ENCODE measurements around the gene TDRD9.

The TDRD9 gene

DNA sequence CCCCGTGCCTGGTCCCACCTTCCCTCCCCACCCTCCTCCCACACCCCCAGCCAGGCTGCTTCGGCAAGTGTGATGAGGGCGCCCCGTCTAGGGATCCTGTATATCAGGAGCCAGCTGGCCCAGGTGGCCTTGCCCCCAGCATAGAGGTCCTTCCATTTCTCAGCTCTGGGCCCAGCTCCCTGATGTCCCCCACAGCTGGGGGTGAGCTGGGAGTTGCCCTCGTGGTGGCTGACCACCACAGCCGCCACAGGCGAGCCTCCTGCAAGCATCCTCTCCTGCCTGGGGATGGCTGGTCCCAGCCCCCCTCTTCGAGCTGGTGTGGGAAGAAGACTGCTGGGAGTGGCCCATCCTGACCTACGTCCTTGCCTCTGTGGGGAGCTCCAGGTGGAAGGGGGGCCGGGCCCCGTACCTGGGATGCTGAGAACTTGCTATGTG is 164.7 kb downstream of the TDRD9 start:
- no peak for DNase-seq (ENCODE audit: low read depth)

DNA sequence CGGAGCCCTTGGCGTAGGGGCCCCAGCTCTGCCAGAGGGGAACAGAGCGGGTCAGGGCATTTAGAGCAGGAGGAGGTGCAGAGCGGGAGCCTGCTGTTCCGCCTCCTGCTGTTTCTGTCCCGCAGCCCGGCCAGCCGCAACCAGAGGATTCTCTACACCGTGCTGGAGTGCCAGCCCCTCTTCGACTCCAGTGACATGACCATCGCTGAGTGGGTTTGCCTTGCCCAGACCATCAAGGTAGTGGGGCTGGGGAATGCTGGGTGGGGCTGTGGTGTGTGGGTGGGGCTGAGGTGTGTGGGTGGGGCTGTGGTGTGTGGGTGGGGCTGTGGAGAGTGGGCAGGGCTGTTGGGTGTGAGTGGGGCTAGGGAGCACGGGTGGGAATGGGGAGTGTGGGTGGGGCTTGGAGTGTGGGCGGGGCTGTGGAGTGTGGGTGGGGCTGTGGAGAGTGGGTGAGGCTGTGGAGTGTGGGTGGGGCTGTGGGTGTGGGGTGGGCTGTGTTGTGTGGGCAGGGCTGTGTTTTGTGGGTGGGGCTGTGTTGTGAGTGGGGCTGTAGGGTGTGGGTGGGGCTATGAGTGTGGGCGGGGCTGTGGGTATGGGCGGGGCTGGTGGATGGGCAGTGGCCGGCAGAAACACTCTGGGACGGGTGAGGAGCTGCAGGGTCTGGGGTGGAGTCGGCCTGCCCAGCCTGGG is 165.3 kb downstream of the TDRD9 start:
- DNase-seq (ENCODE audit: low read depth), result no peak

DNA sequence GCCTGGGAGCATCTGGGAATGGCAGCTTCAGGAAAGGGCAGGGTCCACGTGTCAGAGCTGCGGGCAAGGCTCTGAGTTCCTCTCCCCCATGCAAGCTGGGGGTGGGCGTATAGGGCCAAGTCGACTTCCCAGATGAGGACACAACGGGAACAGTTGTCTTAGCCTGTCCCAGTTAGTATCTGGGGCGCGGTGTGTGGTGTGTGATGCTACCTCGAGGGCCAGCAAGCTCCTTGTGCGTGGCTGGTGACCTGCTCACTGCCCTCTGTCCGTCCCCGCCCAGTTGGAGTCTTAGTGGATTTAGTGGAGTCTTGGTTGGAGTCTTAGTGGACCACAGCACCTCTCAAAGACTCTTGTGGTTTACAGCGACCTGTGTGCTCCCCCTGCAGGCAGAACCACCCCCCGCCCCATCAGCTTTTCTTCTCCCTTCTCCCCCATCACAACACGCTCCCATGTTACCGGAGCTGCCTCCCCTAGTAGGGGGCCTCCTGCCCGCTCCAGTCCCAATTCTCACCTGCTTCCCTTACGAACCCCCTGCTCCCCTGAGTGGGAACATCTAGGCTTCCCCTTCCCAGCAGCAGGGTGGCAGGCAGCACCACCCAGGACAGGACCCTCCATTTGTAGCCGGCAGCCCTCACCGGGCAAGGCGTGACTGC is 165.9 kb downstream of the TDRD9 start:
- no peak for DNase-seq (ENCODE audit: low read depth)

DNA sequence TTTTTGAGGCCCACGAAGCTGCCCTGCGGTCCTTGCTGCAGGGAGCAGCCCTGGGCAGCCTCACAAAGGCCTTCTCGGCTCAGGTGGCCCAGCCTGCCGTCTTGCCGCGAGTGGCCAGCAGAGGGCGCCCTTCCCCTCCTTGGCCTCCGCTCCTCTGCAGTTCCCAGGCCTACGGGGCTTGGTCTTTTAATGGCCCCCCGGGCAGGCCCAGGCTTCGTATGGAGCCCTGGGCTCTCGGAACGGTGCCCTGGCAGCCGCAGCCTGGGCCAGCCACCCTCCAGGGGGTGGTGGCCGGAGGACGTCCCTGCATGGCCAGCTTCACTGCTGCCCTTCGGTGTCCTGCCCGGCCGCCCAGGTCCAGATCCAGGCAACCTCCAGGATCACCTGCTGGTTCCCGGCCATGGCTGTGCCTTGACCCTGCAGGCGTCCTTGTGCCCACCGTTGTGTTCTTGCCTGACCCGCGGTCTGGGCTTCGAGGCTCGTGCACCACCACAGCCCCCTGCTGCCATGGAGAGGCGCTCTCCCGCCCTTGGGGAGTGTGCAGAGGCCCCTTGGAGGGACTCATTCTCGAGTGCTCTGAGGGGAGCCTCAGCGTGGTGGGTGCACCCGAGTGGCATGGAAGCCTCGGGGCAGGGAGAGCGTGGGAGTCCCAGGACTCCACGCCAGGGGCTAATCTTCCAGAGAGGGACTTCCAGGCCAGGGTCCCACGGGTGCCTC is 166.6 kb downstream of the TDRD9 start:
- DNase-seq (ENCODE audit: low read depth), result peak; percentile 54

DNA sequence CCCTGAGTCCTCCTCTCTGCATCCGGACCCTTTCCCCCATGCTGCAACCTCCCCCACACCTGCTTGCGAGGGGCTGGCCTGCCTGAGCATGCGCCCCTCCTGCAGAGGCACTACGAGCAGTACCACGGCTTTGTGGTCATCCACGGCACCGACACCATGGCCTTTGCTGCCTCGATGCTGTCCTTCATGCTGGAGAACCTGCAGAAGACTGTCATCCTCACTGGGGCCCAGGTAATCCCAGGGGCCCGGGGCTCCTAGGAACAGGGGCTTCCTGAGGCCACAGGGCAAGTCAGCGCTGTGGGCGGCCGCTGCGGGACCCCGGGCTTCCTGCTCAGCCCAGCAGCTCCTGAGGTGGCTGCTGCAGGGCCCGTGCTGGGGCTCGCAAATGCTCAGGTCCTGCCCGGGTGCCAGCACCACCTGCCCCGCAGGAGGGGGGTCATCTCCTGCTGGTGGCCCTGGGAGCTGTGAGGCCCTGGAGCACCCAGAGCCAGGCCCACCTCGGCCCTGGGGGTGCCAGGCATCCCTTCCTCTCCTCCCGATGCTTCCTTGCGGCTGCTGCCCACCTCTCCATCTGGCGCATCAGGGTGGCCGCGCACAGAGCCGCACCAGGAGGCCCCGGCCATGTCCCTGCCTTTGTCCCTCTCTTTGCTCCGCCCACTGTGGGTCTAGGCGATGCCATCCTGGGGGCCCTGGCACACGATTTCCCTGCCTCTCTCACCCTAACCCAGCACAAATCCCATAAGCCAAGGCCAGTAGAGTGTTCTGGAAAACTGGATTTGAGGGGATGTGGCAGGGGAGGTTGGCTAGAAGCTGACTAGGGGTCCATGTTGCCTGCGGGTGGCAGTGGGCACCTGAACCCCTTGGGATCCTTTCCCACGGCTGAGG is 167.4 kb downstream of the TDRD9 start:
- DNase-seq (ENCODE audit: low read depth), result no peak

DNA sequence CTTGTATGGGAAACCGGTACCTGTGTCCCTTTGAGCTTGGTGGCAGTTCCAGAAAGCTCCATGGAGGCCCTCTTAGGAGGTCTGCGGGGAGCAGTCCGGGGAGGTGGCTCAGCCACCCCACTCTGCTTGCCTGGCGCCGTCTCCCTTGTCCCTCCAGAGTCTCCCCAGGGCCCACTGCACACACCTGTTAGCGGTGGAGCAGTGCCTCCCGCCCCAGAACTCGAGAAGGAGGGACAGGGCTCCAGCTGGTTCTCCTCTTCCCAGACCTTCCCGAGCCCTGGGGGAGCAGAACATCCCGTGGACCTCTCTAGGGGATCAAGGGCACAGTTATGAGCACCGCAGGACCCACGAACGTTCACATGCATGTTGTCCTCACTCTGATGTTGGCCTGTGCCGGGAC is 168.1 kb downstream of the TDRD9 start:
- no peak for DNase-seq (ENCODE audit: low read depth)

DNA sequence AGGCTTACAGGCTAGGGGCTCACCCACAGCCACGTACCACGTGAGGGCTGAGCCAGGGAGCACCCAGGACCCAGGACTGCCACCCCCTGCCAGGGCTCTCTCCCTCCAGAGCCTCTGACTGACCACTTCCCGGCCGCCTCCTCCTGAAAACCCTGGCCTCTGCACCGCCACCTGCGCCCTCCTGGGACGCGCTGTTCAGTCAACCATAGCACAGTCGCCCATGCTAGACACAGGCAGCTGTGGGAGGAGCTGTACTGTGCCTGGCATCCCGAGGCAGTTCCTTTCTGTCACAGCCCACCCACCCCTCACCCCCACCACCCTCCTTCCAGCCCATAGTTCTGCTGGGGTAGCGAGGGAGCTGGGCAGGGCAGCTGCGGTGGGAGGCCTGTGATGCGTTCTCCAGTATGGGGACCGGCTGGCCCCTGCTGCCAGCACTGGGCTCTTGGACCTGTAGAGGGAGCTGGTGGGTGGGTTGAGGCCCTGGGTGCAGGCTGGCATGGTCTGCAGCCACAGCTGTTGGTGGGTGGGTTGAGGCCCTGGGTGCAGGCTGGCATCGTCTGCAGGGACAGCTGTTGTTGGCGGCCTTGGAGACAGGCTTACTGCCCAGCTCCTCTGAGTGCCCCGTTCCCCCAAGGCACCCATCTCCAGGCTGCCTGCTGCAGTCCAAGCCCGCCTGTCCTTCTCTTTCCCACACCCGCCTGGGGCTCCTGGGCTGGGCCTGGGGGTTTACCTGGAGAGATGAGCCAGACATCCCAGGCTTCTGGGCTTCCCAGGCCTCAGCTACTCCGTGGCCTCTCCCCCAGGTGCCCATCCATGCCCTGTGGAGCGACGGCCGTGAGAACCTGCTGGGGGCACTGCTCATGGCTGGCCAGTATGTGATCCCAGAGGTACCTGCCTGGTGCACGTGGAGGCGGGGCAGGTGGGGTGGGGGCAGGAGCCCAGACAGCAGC is 168.8 kb downstream of the TDRD9 start:
- no peak for DNase-seq (ENCODE audit: low read depth)

DNA sequence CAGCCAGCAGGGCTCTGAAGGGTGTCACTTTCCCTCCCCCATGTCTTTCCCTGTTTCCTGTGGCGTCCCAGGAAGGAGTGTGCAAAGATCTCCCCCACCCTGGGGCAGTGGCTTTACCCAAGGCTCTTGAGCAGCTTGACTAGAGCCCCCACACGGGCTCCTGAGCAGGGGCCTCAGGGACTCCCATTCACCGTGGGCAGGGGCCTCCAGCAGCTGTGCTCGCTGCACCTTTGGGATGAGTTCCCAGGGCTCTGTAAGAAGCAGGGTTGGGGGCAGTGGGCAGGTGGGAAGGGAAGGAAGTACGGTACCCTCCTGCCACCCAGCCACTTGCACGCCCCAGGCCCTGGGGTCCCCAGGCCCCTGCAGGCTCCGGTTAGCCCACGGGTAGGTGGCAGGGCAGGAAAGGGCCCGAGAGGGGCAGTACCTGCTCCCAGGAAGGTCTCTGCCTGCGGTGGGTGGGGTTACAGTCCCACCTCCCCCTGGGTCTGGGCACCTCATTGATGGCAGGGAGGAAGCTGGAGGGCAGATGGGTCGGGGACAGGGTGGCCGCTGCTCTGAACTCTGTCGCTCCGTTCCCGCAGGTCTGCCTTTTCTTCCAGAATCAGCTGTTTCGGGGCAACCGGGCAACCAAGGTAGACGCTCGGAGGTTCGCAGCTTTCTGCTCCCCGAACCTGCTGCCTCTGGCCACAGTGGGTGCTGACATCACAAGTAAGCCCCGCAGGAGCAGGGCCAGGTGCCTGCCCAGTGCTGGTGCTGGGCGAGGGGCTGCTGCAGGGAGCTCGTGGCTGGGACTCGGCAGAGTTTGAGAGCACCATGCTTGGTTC is 170.2 kb downstream of the TDRD9 start:
- no peak for DNase-seq (ENCODE audit: low read depth)

DNA sequence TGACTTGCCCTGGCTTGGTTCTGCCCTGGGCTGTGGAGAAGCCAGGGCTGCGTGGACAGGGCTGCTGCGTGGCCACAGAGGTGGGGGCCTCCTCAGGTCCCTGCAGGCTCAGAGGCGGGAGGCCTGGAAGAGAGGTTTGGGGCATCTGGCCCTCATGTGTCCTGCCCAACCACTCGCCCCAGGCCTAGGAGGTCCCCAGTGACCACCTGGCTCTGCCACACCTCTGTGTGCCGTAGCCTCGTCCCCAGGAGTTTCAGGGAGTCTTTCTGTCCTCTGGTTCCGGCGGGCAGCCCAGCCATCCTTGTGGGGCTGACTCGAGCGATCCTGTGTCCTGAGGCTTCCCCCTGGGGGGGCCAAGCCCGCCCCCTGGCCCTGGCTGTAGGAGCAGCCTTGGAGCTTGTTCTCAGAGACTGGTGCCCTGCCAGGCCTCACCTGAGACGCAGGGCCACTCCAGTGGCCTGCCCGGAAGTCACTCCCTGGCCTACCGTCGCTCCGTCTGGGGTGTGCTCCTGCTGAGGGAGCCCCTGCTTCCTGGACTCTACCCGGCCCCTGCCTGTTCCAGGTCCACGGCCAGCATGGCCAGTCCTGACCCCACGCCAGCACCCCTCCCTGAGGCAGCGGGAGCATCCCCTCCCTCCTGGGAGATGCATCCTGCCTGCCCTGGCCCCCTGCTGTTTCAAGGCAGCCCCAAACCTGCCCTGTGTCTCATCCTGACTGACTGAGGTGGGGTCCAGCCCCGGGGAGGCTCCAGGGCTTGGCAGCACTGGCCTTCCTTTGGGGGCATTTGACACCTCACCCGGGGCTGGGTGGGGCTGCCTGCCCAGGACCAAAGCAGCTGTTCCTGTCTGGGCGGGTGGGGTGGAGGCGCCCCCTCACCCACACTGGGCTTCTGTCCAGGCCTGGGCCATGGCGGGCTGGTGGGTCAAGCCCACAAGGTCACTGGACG is 171.1 kb downstream of the TDRD9 start:
- no peak for DNase-seq (ENCODE audit: low read depth)

DNA sequence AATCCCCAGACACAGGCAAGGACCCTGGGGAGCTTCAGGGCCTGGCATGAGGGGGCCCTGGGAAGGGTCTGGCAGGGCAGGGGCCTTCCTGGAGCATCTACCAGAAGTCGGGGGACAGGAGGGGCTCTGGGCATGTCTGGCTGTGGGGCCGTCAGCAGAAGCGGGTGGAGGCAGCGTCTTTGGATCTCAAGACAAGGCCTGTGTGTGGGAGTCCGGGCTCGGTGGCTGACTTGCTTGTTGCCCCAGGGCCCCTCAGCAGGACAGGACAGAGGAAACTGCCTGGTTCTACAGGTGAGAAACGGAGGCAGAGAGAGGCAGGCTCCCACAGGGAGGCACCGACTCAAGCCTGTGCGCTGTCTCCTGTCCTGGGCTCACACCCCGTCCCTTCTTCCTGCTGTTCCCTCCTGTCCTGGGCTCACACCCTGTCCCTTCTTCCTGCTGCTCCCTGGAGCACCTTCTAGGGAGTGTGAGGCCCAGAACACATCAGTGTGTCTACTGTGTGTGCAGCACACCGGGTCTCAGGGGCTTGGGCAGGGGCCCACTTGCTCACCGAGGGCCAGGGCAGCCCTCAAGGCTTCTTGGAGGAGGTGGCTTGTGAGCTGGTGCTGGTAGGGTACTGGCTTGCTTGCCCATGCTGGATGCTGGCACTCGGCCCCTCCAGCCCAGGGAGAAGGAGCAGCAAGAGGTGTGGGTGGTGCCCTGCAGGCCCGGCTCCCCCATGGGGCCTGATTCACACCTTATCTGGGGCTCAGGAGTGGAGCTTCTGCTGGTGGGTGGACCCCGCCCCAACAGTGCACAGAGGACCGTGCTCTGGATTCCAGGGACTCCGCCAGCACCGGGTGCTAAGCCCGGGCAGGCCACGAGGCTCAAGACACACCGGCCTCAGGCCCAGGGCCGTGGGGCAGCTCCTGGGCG is 172.2 kb downstream of the TDRD9 start:
- no peak for DNase-seq (ENCODE audit: low read depth)

DNA sequence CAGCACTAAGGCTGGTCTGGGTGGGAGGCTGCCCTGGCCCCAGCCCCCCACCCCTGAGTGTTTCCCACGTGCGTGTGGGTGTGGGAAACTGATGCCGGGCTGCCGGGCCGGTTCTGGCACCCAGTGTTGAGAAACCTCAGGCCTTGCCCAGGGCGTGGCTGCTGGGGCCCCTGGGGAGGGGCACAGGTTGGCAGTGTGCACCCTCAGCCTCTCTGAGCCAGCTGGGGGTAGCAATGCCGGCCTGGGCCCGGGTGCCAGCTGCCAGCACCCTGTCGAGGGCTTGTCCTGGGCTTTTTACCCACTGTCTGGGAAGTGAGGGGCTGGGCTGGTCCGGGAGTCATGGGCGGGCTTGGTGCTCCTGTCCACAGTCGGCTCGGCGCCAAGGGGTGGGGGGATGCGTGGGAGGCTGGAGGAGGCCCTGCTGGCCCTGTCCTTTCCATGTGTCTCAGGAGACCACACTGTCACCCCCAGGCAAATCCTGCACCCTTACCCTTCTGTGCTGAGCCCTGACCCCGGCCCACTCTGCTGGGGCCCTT is 172.9 kb downstream of the TDRD9 start:
- no peak for DNase-seq (ENCODE audit: low read depth)

DNA sequence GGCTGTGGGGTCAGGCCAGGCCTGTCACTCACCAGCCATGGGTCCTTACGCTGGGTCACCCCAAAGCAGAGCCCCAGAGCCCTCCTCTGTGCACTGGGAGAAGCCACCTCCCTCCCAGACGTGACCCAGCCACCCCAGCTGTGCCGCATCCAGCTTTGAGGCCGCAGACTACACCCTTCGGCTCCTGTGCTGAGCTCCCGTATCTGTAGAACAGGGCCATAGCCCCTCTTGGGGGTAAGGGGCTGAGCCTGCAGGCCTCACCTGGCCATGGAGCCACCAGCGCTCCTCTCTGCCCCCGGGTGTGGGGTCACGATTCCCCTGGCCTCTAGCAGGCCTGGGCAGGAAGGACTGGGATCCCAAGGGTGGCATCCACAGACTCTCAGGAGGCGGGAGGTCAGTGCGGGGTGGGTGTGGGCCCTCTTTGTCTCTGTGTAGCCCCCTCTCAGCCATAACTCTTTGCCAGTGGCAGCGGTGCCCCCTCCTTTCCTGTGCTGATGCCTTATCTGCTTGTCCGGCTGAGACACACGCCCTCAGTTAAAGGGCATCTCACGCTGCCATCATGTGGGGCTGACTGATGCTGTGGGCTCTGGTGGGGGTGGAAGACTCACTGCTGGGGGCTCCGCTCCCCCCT is 173.5 kb downstream of the TDRD9 start:
- no peak for DNase-seq (ENCODE audit: low read depth)
